Stimulated activated CD4-positive, alpha-beta T cell treated with anti-CD3 and anti-CD28 coated beads, TNF-alpha, amount 100 ng/mL, for 24 hours (primary cell): Measurements from ENCODE around the gene SMAD2.
"Not testable (repeated sequence)": the region's sequence is repeated elsewhere in the genome, so short reads cannot be mapped to it uniquely, and the experiment has no call there.

ENCODE experiments used
- DNase-seq, 3 experiments: peaks; one replicate each; pipeline ENCODE4 v3.0.0-alpha.2; 2020; ENCODE audit warnings: low read depth in 3 of 3

Gene SMAD2

GRCh38 chr18:47794725-47795433 is 135.6 kb downstream of the SMAD2 start:
- DNase-seq: no peak

GRCh38 chr18:47793609-47794008 is 136.8 kb downstream of the SMAD2 start:
- no peak for DNase-seq

GRCh38 chr18:47791461-47791985 is 138.9 kb downstream of the SMAD2 start:
- DNase-seq: no peak

GRCh38 chr18:47790036-47790435 is 140.4 kb downstream of the SMAD2 start:
- no peak for DNase-seq

GRCh38 chr18:47788621-47789020 is 141.8 kb downstream of the SMAD2 start:
- DNase-seq: no peak

- DNase-seq: no peak
Measured at GRCh38 chr18:47781561-47781960, 148.9 kb downstream of the SMAD2 start.

GRCh38 chr18:47780011-47780725 is 150.3 kb downstream of the SMAD2 start:
- DNase-seq: no peak

GRCh38 chr18:47779381-47779780 is 151.1 kb downstream of the SMAD2 start:
- no peak for DNase-seq

GRCh38 chr18:47777626-47778025 is 152.8 kb downstream of the SMAD2 start:
- DNase-seq: no peak

- DNase-seq: no peak
Measured at GRCh38 chr18:47775961-47776360, 154.5 kb downstream of the SMAD2 start.

GRCh38 chr18:47773931-47774330 is 156.5 kb downstream of the SMAD2 start:
- DNase-seq: no peak

- peak; percentile 40 to 65 (median 46) for DNase-seq
Measured at GRCh38 chr18:47772374-47773248, 157.8 kb downstream of the SMAD2 start.

- no peak for DNase-seq
Measured at GRCh38 chr18:47771922-47772321, 158.5 kb downstream of the SMAD2 start.

- no peak for DNase-seq
Measured at GRCh38 chr18:47767699-47768098, 162.8 kb downstream of the SMAD2 start.

GRCh38 chr18:47767198-47767597 is 163.3 kb downstream of the SMAD2 start:
- not testable (repeated sequence) for DNase-seq
